Esophagus muscularis mucosa (tissue), 4 donors: ENCODE results near the gene CLSTN1.

Experiments used
- CTCF ChIP-seq, 3 experiments: fragments of 200-600 bp in 2 of 3; fragments of 450-650 bp in 1 of 3; sonication (generic) in 2 of 3; IDR thresholded peaks; one replicate each; pipeline ENCODE4 v1.5.1; 2017 to 2019; ENCODE audit warnings: antibody characterized with exemption in 3 of 3, mild to moderate bottlenecking in 2 of 3, moderate library complexity in 1 of 3
- EP300 ChIP-seq: sonication (generic); formaldehyde crosslinking; IDR thresholded peaks from one replicate; pipeline ENCODE4 v1.6.1; 2017; ENCODE audit warnings: antibody characterized with exemption
- POLR2A ChIP-seq: fragments of 450-650 bp; IDR thresholded peaks from one replicate; pipeline ENCODE4 v1.6.1; 2017; ENCODE audit warnings: antibody characterized with exemption, moderate library complexity, mild to moderate bottlenecking, low read depth
- POLR2AphosphoS5 ChIP-seq, 2 donors: sonication (generic); formaldehyde crosslinking; IDR thresholded peaks; one replicate each; pipeline ENCODE4 v1.6.1; 2017; ENCODE audit warnings: antibody characterized with exemption in 2 of 2

GRCh38 chr1:9731051-9731537 is 92.7 kb downstream of the CLSTN1 start:
- no peak for TF ChIP-seq POLR2A
- no peak for TF ChIP-seq CTCF (IDR thresholded peaks at IDR 0.05)
- TF ChIP-seq POLR2AphosphoS5 (IDR thresholded peaks at IDR 0.05): no peak
- no peak for TF ChIP-seq EP300
